Measurements from ENCODE around the gene MYF6. TPM values are rescaled to one million over a fixed set of nuclear protein-coding genes. Genes with fewer than 3 reads are reported as not detected.

MYF6 gene
- total and polyA plus RNA-seq, 2 of the 8 experiments (the other 6 are each of a cell fraction or from before 2014, with no cell fraction given), result 0.39 TPM; not detected in 1

GRCh38 chr12:80690513-80690912, 16.9 kb upstream of the MYF6 start:
- no peak for TF ChIP-seq SUZ12 (IDR thresholded peaks at IDR 0.05; ENCODE audit: low read length)
- TF ChIP-seq EGR1 (IDR thresholded peaks at IDR 0.05; ENCODE audit: borderline replicate concordance, low read depth, low read length), result no peak
- no peak for TF ChIP-seq MAFK (IDR thresholded peaks at IDR 0.05; ENCODE audit: low read depth, low read length)
- no peak for TF ChIP-seq BACH1 (IDR thresholded peaks at IDR 0.05; ENCODE audit: low read length)
- no peak for TF ChIP-seq JUND (IDR thresholded peaks at IDR 0.05; ENCODE audit: low read length)
- TF ChIP-seq ZNF274 (IDR thresholded peaks at IDR 0.05; ENCODE audit: borderline replicate concordance, extremely low read depth, low read length), result no peak
- no peak for TF ChIP-seq TCF12 (IDR thresholded peaks at IDR 0.05; ENCODE audit: low read depth, low read length)
- Histone ChIP-seq H3K9me3 (ENCODE audit: insufficient read depth in 2 of 2, low read depth in 1 of 2, low read length in 1 of 2) (no peaks in the 10 kb centered on the region), H3K4me1 (replicated peaks in 1 of 4; ENCODE audit: control insufficient read depth in 3 of 4, insufficient read depth in 4 of 4, low read length in 3 of 4) (0 out of 7 replicates have a peak, but pooled peaks cover 0 to 2% (median 0%) of the 10 kb centered on the region in 4 experiments), H3K27ac (ENCODE audit: low read depth, low read length) (no peak overlapping the region), H2BK15ac (ENCODE audit: low read length) (no peak overlapping the region), H3K4me2 (ENCODE audit: insufficient read depth in 1 of 2, low read depth in 2 of 2, low read length in 2 of 2) (no peak overlapping the region), H2BK20ac (ENCODE audit: low read length) (no peak overlapping the region), H3K14ac (ENCODE audit: insufficient read length) (no peak overlapping the region), H4K8ac (ENCODE audit: extremely low read depth, insufficient read depth, low read length) (no peak overlapping the region), H4K5ac (ENCODE audit: insufficient read length, low read depth, low read length) (no peak overlapping the region), H3K4me3 (ENCODE audit: extremely low read depth in 1 of 4, insufficient read depth in 2 of 4, low read depth in 3 of 4, low read length in 4 of 4) (no peak overlapping the region), H4K91ac (replicated peaks; ENCODE audit: insufficient read length, low read length) (no peak overlapping the region), H3K9ac (replicated peaks in 1 of 4; ENCODE audit: extremely low read depth in 1 of 4, low read depth in 3 of 4, low read length in 3 of 4) (no peak overlapping the region), H3K18ac (ENCODE audit: extremely low read depth, low read length) (no peak overlapping the region), H2BK5ac (ENCODE audit: low read depth, low read length) (no peak overlapping the region), H2BK120ac (replicated peaks; ENCODE audit: low read depth, low read length) (no peak overlapping the region), H2AK5ac (ENCODE audit: low read depth, low read length) (no peak overlapping the region), H3K79me2 (ENCODE audit: control insufficient read depth in 1 of 2, insufficient read depth in 2 of 2, low read length in 2 of 2) (no peaks in the 10 kb centered on the region), H3K56ac (replicated peaks; ENCODE audit: insufficient read length, low read depth, low read length) (no peak overlapping the region), H3K36me3 (ENCODE audit: control insufficient read depth in 2 of 4, insufficient read depth in 4 of 4, low read length in 3 of 4) (no peaks in the 10 kb centered on the region), H2AFZ (ENCODE audit: low read length) (no peak overlapping the region), H2BK12ac (ENCODE audit: low read depth, low read length) (no peak overlapping the region), H3K4ac (replicated peaks; ENCODE audit: insufficient read length, low read depth, low read length) (no peak overlapping the region), H3K79me1 (ENCODE audit: low read depth, low read length) (no peaks in the 10 kb centered on the region), H4K20me1 (replicated peaks in 1 of 2; ENCODE audit: control insufficient read depth in 1 of 2, insufficient read depth in 2 of 2, low read length in 2 of 2) (no peaks in the 10 kb centered on the region), H3K23me2 (ENCODE audit: low read depth, low read length) (no peaks in the 10 kb centered on the region; the same call in 1 of the 2 replicates), H3K27me3 (replicated peaks in 1 of 4; ENCODE audit: control insufficient read depth in 3 of 4, extremely low read depth in 1 of 4, insufficient read depth in 3 of 4, low read length in 3 of 4) (no peaks in the 10 kb centered on the region), H3K23ac (ENCODE audit: insufficient read length) (no peak overlapping the region)
- ChIA-PET POLR2A (ENCODE audit: partially characterized antibody) (no interaction called here), CTCF (ENCODE audit: partially characterized antibody) (no interaction called here)
- 90% methylated on average over 2 of the region's 2 CpGs; no CpG with 5 or more reads in 1 of the 2 experiments for WGBS, 2 experiments (ENCODE audit: extremely low coverage in 1 of 2, insufficient coverage in 1 of 2, insufficient read length in 1 of 2, insufficient replicate concordance in 2 of 2, low coverage in 1 of 2, low lambda C conversion rate in 2 of 2, missing lambda C conversion rate in 1 of 2)
- DNase-seq (ENCODE audit: low read depth in 1 of 2, low spot score in 2 of 2) (no peak), FAIRE-seq (no peak)

Data from H1 (cell line).